Diencephalon (tissue), 1 donor: ENCODE results near the gene CD99. TPM values are rescaled to one million over a fixed set of nuclear protein-coding genes. Genes with fewer than 3 reads are reported as not detected.

ENCODE experiments used
- total RNA-seq: library from RNA; depleted of rRNA; stranded (reverse); fragments of >200 nt; gene quantifications from one replicate; pipeline ENCODE4 v1.2.3, GENCODE V29; 2014

The CD99 gene
- 34.8 TPM for total RNA-seq

GRCh38 chrX:2690856-2691542 lies at the start of gene CD99:
CD99 (plus strand) TSS chrX:2691295; CDS start chrX:2691361, 66 bp downstream.

GRCh38 chrX:2751874-2752300 lies 60.8 kb downstream of the CD99 start, which contains the start of gene XG:
XG (plus strand) TSS chrX:2752040; CDS start chrX:2752275, 235 bp downstream.

Other genes starting within 250 kb of the CD99 start
- 25.8 TPM for gene DHRSX, start 190.3 kb upstream of the CD99 start, total RNA-seq
- gene ZBED1, start 190.3 kb upstream of the CD99 start, total RNA-seq = 46.1 TPM
- not detected for gene XG, start 60.7 kb downstream of the CD99 start, total RNA-seq
- gene GYG2, start 137.6 kb downstream of the CD99 start, total RNA-seq = 17.8 TPM
- gene ARSD, start 238.0 kb downstream of the CD99 start, total RNA-seq = 15.5 TPM